Transverse colon (tissue), 3 donors: Measurements from ENCODE around the gene PABPC1L2A.
"Not testable (repeated sequence)": the region's sequence is repeated elsewhere in the genome, so short reads cannot be mapped to it uniquely, and the experiment has no call there.

Experiments
- POLR2A ChIP-seq: fragments of 450-650 bp; IDR thresholded peaks from one replicate; pipeline ENCODE4 v1.6.1; 2016; ENCODE audit warnings: antibody characterized with exemption, mild to moderate bottlenecking, moderate library complexity
- TF ChIP-seq, protein P1 (sequence below), 5 experiments: fragments of 200-600 bp in 3 of 5; fragments of 450-650 bp in 2 of 5; sonication (generic) in 3 of 5; IDR thresholded peaks; 1 replicate in 2 of 5; 2 replicates in 3 of 5; pipeline ENCODE4 v1.5.1; 2016 to 2017; ENCODE audit warnings: antibody characterized with exemption in 5 of 5, inconsistent platforms in 3 of 5, mild to moderate bottlenecking in 2 of 5, moderate library complexity in 1 of 5

DNA sequence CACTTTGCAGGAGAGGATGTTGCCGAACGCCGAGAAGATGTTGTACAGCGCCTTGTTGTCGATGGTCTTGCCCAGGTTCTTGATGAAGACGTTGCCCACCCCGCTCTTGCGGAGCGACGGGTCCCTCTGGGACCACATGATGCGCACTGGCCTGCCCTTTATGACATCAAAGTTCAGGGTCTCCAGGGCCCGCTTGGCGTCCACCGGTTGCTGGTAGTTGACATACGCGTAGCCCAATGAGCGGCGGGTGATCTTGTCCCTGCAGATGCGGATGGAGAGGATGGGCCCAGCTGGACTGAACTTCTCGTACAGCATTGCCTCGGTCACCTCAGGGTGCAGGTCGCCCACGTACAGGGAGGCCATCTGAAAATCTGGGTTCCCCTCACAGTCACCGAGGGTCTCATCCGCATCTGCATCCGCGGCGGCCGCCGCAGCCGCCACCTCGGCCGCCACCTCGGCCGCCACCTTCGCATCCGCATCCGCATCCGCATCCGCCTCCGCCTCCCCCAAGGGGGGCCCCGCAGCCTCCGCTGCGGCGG is at the start of gene PABPC1L2A:
- not testable (repeated sequence) for TF ChIP-seq POLR2A
- TF ChIP-seq, protein P1, sequence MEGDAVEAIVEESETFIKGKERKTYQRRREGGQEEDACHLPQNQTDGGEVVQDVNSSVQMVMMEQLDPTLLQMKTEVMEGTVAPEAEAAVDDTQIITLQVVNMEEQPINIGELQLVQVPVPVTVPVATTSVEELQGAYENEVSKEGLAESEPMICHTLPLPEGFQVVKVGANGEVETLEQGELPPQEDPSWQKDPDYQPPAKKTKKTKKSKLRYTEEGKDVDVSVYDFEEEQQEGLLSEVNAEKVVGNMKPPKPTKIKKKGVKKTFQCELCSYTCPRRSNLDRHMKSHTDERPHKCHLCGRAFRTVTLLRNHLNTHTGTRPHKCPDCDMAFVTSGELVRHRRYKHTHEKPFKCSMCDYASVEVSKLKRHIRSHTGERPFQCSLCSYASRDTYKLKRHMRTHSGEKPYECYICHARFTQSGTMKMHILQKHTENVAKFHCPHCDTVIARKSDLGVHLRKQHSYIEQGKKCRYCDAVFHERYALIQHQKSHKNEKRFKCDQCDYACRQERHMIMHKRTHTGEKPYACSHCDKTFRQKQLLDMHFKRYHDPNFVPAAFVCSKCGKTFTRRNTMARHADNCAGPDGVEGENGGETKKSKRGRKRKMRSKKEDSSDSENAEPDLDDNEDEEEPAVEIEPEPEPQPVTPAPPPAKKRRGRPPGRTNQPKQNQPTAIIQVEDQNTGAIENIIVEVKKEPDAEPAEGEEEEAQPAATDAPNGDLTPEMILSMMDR (IDR thresholded peaks at IDR 0.05) = not testable (repeated sequence)
